Colonic mucosa (tissue), 4 donors: ENCODE data around the gene PAX5. TPM values are rescaled to one million over a fixed set of nuclear protein-coding genes. Genes with fewer than 3 reads are reported as not detected.

Source experiments
- DNase-seq: peaks from one replicate; pipeline ENCODE4 v3.0.0-alpha.2; 2020
- H3K27ac ChIP-seq: fragments of 200-600 bp; one replicate; pipeline ENCODE4 v1.8.0; 2021
- H3K27me3 ChIP-seq: fragments of 200-600 bp; one replicate; pipeline ENCODE4 v1.8.0; 2021
- H3K36me3 ChIP-seq: fragments of 200-600 bp; one replicate; pipeline ENCODE4 v1.8.0; 2021
- H3K4me1 ChIP-seq: fragments of 200-600 bp; one replicate; pipeline ENCODE4 v1.8.0; 2021; ENCODE audit warnings: mild to moderate bottlenecking
- H3K4me3 ChIP-seq: fragments of 200-600 bp; one replicate; pipeline ENCODE4 v1.8.0; 2021
- H3K9ac ChIP-seq, 2 donors: one replicate each; pipeline ENCODE4 v1.7.0; 2013; ENCODE audit warnings: control low read depth in 2 of 2, low read depth in 2 of 2, low read length in 2 of 2
- H3K9me3 ChIP-seq: fragments of 200-600 bp; one replicate; pipeline ENCODE4 v1.8.0; 2021
- CTCF ChIP-seq: fragments of 200-600 bp; IDR thresholded peaks from one replicate; pipeline ENCODE4 v1.8.0; 2022; ENCODE audit warnings: antibody characterized with exemption, mild to moderate bottlenecking
- intact Hi-C: fragments of 100-400 bp; cut with DNase I; formaldehyde crosslinking; loops from one replicate; pipeline ENCODE4 v1.14.1; 2022
- total RNA-seq, 2 donors: library from RNA; stranded (reverse); fragmentation: NEBNext Ultra II Directional in 1 of 2; extraction: Animal tissue kit (Norgen Biotek cat#: 25700) in 1 of 2; gene quantifications; one replicate each; pipeline ENCODE4 v1.2.1, GENCODE V29; 2021
- donor health status: healthy.
- donor health status: DM: no; HTN: no; CAD: no.
- donor health status: DM: no; HTN: no; CAD: no.

PAX5 gene
- total RNA-seq, 2 donors from 2014 or later, result 0.08 to 0.32 TPM

GRCh38 chr9:36999728-37000333, 34.2 kb downstream of the PAX5 start:
- Histone ChIP-seq H3K27ac (no peak overlapping the region), H3K36me3 (no peaks in the 10 kb centered on the region), H3K4me3 (no peak overlapping the region), H3K9ac (no peak overlapping the region), H3K9me3 (no peaks in the 10 kb centered on the region), H3K4me1 (no peaks in the 10 kb centered on the region), H3K27me3 (peaks cover 19% of the 10 kb centered on the region)
- DNase-seq, result no peak
- intact Hi-C loops, result loop anchor here (5.0 kb wide), 1 partner anchor 392 kb away; no protein-coding TSS in a partner anchor
- TF ChIP-seq CTCF, result no peak

GRCh38 chr9:36997414-36997813, 36.7 kb downstream of the PAX5 start:
- Histone ChIP-seq H3K4me3 (no peak overlapping the region), H3K27me3 (peaks cover 2% of the 10 kb centered on the region), H3K27ac (no peak overlapping the region), H3K36me3 (no peaks in the 10 kb centered on the region), H3K4me1 (no peaks in the 10 kb centered on the region), H3K9me3 (no peaks in the 10 kb centered on the region), H3K9ac (no peak overlapping the region)
- no peak for TF ChIP-seq CTCF
- intact Hi-C loops, result loop anchor here (5.0 kb wide), 1 partner anchor 395 kb away; no protein-coding TSS in a partner anchor
- DNase-seq, result no peak

GRCh38 chr9:36996706-36997086, 37.4 kb downstream of the PAX5 start:
- Histone ChIP-seq H3K27me3 (no peaks in the 10 kb centered on the region), H3K27ac (no peak overlapping the region), H3K4me3 (no peak overlapping the region), H3K36me3 (no peaks in the 10 kb centered on the region), H3K4me1 (no peaks in the 10 kb centered on the region), H3K9me3 (no peaks in the 10 kb centered on the region), H3K9ac (no peak overlapping the region)
- DNase-seq, result no peak
- TF ChIP-seq CTCF, result no peak
- intact Hi-C loops, result loop anchor here (5.0 kb wide), 1 partner anchor 396 kb away; no protein-coding TSS in a partner anchor

GRCh38 chr9:36995927-36996705, 38.0 kb downstream of the PAX5 start:
- DNase-seq, result peak; percentile 50
- H3K4me1 ChIP-seq, result no peaks in the 10 kb centered on the region
- peak; percentile 52 for TF ChIP-seq CTCF
- no peaks in the 10 kb centered on the region for H3K27me3 ChIP-seq
- intact Hi-C loops, result loop anchor here (5.0 kb wide), 1 partner anchor 396 kb away; no protein-coding TSS in a partner anchor
- H3K27ac ChIP-seq, result no peak overlapping the region
- peak overlapping the region; percentile 22 for H3K4me3 ChIP-seq
- peak overlapping the region in 1 of 2 donors; percentile 26 for H3K9ac ChIP-seq
- H3K36me3 ChIP-seq, result no peaks in the 10 kb centered on the region
- no peaks in the 10 kb centered on the region for H3K9me3 ChIP-seq

GRCh38 chr9:36993933-36994764, 39.9 kb downstream of the PAX5 start:
- TF ChIP-seq CTCF, result no peak
- no peak overlapping the region for H3K9ac ChIP-seq
- intact Hi-C loops, result no loop called here
- DNase-seq, result no peak
- H3K9me3 ChIP-seq, result no peaks in the 10 kb centered on the region
- no peaks in the 10 kb centered on the region for H3K27me3 ChIP-seq
- H3K27ac ChIP-seq, result no peak overlapping the region
- no peak overlapping the region for H3K4me3 ChIP-seq
- no peaks in the 10 kb centered on the region for H3K36me3 ChIP-seq
- H3K4me1 ChIP-seq, result no peaks in the 10 kb centered on the region
